DND-41 (cell line): ENCODE results near the gene PMEL.

Experiments
- CTCF ChIP-seq: IDR thresholded peaks from 2 replicates; pipeline ENCODE4 v1.5.1; 2012; ENCODE audit warnings: borderline replicate concordance, low read length, moderate library complexity, mild to moderate bottlenecking; ENCODE audit not compliant: poor library complexity, severe bottlenecking; ENCODE audit errors: extremely low read depth
- EZH2 ChIP-seq: IDR thresholded peaks from 3 replicates; pipeline ENCODE4 v1.6.1; 2012; ENCODE audit warnings: borderline replicate concordance, low read depth, mild to moderate bottlenecking, moderate library complexity, low read length, inconsistent platforms; ENCODE audit not compliant: severe bottlenecking

- no peak for TF ChIP-seq CTCF
- no peak for TF ChIP-seq EZH2
Observed at GRCh38 chr12:55922126-55922525, 43.7 kb downstream of the PMEL start.
